Left cardiac atrium (tissue), 4 donors: ENCODE data around the gene VMO1. TPM values are rescaled to one million over a fixed set of nuclear protein-coding genes. Genes with fewer than 3 reads are reported as not detected.
"Not testable (repeated sequence)": the region's sequence is repeated elsewhere in the genome, so short reads cannot be mapped to it uniquely, and the experiment has no call there.

Experiments used
- ATAC-seq, 2 donors: fragments of 200-7000 bp; cut with Tn5 transposase; one replicate each; pipeline ENCODE4 v1.9.1; 2020; ENCODE audit warnings: mild to moderate bottlenecking in 2 of 2, moderate library complexity in 2 of 2
- DNase-seq: peaks from one replicate; pipeline ENCODE4 v3.0.0-alpha.2; 2020
- intact Hi-C, 2 donors: fragments of 100-400 bp; cut with DNase I; formaldehyde crosslinking; loops; one replicate each; pipeline versions ENCODE4 v1.14.1 to v1.15.1; 2022 to 2023
- long read RNA-seq: library from polyadenylated mRNA; unstranded; transcript quantifications from one replicate; pipeline ENCODE4 v2.0.0, GENCODE V29; 2021
- total RNA-seq, 2 donors: library from RNA; stranded (reverse); fragmentation: NEBNext Ultra II Directional; extraction: Animal tissue kit (Norgen Biotek cat#: 25700); gene quantifications; one replicate each; pipeline ENCODE4 v1.2.1, GENCODE V29; 2021
- donor health status: DM: no; HTN: yes; CAD: no.
- donor health status: DM: no; HTN: yes; CAD: no; lungs with severe emphysema.
- donor health status: DM: yes; HTN: yes; CAD: no.
- donor health status: Dilated cardiomyopathy.

The VMO1 gene
- total RNA-seq: 1 to 10 TPM in 1 of 2 donors, under 1 TPM in 1; 0.81 to 1.1 TPM
- long read RNA-seq: 0 reads

- intact Hi-C loops: loop anchor here (5.0 kb wide), 3 partner anchors 44 to 101 kb away; no protein-coding TSS in a partner anchor
- DNase-seq (peak; percentile 47), ATAC-seq (no peak)
These were observed at the start of gene VMO1 for GRCh38 chr17:4786106-4786511. VMO1 (minus strand) TSS chr17:4786364; CDS start chr17:4786352, 12 bp downstream.

- ATAC-seq: no peak
- DNase-seq: no peak
- intact Hi-C loops: no loop called here
These were observed 48.5 kb upstream of the VMO1 start for GRCh38 chr17:4834681-4835020.

DNA sequence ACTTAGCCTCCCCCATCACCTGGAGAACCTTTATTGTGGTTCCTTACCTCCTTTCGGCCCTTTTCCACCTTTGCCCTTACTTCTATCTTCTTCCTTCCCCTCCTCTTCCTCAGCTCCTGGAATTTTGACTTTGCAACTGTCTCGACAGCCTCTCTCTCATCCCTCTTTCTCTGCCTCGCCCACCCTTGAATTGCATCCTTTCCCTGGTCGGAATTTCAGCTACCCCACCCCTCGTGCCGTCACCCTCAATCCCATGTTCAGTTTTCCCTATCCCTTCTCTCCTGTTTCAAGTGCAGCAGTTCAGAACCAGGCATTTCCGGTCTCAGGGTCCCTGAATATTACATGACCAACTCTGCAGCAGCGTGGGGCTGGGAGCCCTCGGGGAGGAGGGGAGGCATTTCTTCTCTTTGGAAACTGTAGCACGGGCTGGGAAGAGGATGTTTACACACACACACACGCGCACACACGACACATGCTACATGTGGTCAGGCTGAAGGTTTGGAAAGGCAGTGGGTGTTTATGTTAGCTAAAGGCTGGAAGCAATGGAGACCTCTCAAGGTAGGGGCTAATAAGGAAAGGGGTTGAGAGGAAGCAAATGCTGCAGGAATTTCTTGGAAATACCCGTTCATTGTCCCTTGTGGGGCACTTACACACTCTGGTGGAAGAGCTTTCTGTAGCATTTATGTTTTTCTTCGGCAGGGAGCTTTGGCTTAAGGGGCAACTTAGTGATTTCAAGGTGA is 47.9 kb upstream of the VMO1 start:
- DNase-seq: no peak
- intact Hi-C loops: no loop called here
- peak; percentile 4 to 12 for ATAC-seq

GRCh38 chr17:4833178-4833940 is 47.2 kb upstream of the VMO1 start, which contains the start of gene MINK1:
MINK1 (plus strand) TSS chr17:4833340; CDS start chr17:4833584, 244 bp downstream.
- peak; percentile 91 for DNase-seq
- intact Hi-C loops: no loop called here
- ATAC-seq: peak; percentile 97 to 98

- peak; percentile 29 to 56 for ATAC-seq
- intact Hi-C loops, DNase-seq: not testable (repeated sequence)
These were observed 46.6 kb upstream of the VMO1 start for GRCh38 chr17:4832829-4833177.

DNA sequence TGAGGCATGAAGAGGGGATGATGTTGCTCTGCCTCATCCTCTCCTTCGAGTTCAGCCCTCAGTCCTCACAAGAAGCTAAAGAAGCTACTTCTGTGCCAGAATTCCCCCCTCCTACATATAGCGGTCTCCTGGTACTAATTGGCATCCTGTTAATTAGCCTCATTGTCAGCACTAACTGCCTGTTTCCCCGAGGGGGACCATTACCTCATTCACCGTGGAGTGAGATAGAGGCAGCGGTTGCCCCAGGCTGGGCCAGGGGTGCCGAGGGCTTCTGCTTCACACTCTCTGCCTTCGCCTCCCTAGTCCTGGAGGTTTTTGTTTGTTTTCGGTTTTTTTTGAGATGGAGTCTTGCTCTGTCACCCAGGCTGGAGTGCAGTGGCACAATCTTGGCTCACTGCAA is 41.2 kb upstream of the VMO1 start:
- DNase-seq: no peak
- intact Hi-C loops: no loop called here
- ATAC-seq: no peak

DNA sequence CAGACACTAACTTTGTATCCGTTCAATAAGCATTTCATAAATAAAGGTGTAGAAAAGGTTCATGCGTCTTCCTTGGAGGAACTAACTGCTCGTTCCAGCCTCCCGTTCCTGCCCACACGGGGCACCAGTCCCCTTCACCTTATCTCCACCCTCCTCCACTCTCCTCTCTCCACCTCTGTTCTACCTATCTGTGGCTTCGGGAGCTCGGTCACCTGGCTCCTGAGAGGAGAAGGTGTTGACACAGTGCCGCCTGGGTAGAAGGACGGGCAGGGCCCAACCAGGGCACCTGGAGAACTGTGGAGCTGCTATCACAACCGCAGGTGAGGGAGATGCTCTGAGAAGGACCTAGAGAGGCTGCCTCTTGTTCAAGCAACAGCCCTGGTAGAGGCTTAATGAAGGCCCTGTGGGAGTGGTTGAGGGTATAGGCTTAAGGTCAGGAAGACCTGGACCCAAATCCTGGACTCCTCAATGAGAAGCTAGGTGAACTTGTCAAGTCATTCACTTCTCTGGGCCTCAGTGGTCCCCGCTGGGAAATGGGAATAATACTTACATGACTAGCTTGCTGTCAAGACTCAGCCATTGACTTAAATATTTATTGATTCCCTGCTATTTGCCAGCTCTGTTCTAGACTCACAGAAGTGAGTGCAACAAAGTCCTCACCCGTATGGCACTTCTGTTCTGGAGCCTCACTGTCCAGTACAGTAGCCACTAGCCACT is 37.4 kb upstream of the VMO1 start:
- no peak for DNase-seq
- intact Hi-C loops: no loop called here
- ATAC-seq: no peak

DNA sequence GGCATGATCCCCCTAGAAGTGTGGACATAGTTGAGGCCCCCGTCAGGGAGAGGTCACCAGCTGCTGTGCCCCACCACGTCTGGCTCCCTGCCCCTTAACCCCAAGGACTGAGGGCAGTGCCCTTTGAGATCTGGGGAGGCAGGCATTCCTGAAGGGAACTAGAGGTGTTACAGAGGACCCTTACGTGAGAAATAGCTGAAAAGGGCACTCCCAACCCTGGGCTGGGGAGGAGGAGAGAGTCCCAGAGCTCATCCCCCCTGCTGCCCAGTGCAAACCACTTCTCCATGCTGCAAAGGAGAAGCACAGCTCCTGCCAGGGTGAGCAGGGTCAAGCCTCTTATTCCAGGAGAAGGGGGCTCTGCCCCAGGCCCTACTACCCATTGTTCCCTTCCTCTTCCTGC is 36.7 kb upstream of the VMO1 start:
- intact Hi-C loops: no loop called here
- DNase-seq (no peak), ATAC-seq (no peak)

DNA sequence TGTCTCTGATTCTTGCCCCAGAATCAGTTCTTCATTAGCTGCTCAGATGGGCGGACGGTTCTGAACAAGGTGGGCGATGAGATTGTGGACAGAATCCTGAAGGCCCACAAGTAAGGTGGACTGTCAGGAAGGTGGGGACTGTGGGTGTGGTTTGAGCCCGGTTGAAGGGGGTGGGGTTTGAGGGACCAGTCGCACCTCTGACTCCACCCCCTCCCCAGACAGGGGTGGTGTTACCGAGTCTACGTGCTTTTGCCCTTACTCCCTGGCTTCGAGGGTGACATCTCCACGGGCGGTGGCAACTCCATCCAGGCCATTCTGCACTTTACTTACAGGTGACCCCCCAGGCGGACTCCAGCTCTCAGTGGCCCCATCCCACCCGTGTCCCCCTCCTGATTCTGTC is 32.1 kb upstream of the VMO1 start:
- intact Hi-C loops: no loop called here
- DNase-seq (no peak), ATAC-seq (no peak)

DNA sequence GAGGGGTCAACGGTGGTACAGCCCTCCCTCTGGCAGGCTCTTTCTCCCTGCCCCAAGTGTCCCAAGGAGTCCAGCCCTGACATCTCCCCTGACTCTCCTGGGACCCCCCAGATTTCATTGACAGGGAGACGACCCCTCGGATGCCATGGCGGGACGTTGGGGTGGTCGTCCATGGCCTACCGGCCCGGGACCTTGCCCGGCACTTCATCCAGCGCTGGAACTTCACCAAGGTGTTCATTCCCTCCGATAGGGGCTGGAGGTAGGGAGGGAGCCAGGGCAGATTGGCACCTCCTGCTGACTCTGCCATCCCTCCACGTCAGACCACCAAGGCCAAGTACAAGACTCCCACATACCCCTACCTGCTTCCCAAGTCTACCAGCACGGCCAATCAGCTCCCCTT is 30.7 kb upstream of the VMO1 start:
- no peak for ATAC-seq

GRCh38 chr17:4815043-4815675 is 29.0 kb upstream of the VMO1 start:
- no peak for DNase-seq
- no peak for ATAC-seq
- intact Hi-C loops: no loop called here

More for the DNA sequence above, 30.7 kb upstream of the VMO1 start:
- intact Hi-C loops: no loop called here
- DNase-seq: no peak

- DNase-seq: no peak
- intact Hi-C loops: no loop called here
- no peak for ATAC-seq
These were observed 26.5 kb upstream of the VMO1 start for GRCh38 chr17:4812690-4813089.

- ATAC-seq (no peak), DNase-seq (no peak)
- intact Hi-C loops: no loop called here
These were observed 25.3 kb upstream of the VMO1 start for GRCh38 chr17:4811471-4811870.

- intact Hi-C loops: no loop called here
- peak; percentile 34 for DNase-seq
- no peak for ATAC-seq
These were observed 24.6 kb upstream of the VMO1 start for GRCh38 chr17:4810696-4811290.

DNA sequence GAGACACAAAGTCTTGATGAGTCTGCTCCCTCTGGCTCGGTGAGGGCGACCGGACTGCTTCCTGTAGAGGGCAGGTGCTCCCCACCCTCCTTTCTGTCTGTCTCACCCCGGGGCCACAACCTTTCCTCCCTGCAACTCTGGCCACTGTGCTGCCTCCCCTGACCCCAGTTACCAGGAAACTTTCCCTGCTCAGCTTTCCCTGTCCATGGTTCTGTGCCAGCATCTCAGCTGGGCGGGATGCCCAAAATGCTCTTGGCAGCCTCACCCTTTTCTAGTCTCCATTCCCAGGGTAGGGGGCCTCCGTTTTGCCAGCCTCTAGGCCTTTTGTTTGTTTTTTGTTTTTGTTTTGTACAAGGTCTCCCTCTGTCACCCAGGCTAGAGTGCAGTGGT is 22.2 kb upstream of the VMO1 start:
- DNase-seq (peak; percentile 48), ATAC-seq (peak; percentile 12 to 40)
- intact Hi-C loops: no loop called here

DNA sequence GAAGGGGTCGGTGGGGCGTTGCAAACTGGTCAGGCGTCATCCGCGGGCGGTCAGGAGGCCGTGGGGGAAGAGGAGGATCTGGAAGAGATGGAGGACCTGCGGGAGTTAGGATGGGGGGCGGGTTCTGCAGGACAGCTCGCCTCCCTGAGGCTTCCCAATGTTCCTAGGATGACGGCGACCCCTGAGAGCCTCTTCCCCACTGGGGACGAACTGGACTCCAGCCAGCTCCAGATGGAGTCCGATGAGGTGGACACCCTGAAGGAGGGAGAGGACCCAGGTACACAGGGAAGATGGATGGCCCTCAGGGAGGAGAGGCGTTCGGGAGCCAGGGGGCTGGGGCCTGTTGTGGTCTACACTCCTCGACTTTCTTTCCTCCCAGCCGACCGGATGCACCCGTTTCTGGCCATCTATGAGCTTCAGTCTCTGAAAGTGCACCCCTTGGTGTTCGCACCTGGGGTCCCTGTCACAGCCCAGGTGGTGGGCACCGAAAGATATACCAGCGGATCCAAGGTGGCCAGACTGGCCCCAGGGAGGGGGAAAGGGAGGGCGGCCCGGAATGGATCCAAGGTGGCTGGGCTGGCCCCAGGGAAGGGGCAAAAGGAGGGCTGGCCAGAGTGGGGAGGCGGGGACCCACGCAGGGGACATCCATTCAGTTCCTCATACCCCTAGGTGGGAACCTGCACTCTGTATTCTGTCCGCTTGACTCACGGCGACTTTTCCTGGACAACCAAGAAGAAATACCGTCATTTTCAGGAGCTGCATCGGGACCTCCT is 21.6 kb upstream of the VMO1 start:
- intact Hi-C loops: no loop called here
- ATAC-seq (peak; percentile 10 to 26), DNase-seq (no peak)

DNA sequence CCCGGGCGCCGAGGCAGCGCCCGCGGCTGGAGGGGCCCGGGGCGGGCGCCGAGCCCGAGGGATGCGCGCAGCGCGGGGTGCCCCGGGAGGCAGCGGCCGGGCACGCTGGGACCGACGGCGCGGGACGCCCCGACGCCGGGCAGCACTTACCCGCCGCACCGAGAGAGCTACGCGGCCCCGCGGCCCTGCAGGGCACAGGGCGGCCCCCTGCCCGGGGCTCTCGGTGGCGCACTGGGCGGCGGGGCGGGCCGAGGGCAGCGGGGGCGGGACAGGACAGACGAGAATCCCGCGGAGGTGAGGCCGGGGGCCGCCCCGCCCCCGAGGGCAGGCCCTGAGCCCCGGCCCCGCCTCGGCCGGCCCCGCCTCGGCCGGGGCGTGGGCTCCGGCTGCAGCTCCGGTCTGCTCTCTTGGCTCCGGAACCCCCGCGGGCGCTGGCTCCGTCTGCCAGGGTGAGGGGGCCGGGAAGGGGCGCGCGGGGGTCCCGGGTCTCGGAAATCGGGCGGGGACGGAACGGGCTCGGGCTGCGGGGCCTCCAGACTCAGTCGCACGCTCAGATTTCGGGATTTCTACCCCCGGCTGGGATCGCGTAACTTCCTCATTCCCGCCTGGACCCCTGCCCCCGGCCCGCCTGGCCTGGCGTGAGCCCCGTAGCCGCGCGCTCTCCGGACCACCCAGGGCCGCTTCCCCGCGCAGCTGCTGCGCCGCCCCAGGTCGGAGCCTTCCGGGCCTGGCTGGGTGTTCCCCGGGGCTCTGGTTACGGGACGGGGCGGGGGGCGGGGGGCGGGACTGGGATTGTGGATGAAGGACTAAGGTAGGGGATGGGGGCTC is 20.8 kb upstream of the VMO1 start, which contains the start of gene PLD2:
PLD2 (plus strand) TSS at position 376 of the 828 bp plus-strand sequence. CDS start 621 bp downstream, outside the sequence.
- intact Hi-C loops: no loop called here
- DNase-seq: peak; percentile 89
- ATAC-seq: peak; percentile 99

DNA sequence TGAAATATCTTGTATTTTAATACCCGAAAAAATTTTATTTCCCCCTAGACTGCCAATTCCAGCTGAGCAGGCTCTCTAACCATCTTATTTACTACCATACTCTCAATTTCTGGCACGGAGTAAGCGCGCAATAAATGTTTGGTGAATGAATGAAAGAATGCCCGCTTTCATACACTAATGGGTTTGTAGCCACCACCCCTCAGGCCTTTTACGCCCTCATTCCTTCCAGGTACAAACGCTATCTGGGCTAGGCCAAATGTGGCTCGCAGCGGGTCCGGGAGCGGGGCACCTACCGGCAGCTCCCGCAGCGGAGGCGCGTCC is 20.3 kb upstream of the VMO1 start:
- intact Hi-C loops: no loop called here
- no peak for ATAC-seq
- DNase-seq: no peak
